Hypothalamus (tissue), 51 donors: ENCODE results near the gene ZNF133.
"Not testable (repeated sequence)": the region's sequence is repeated elsewhere in the genome, so short reads cannot be mapped to it uniquely, and the experiment has no call there.

Experiments used
- DNase-seq, 51 donors: peaks; one replicate each; lab custom pipeline; 2025; lab: John Stamatoyannopoulos, UW

The ZNF133 gene

DNA sequence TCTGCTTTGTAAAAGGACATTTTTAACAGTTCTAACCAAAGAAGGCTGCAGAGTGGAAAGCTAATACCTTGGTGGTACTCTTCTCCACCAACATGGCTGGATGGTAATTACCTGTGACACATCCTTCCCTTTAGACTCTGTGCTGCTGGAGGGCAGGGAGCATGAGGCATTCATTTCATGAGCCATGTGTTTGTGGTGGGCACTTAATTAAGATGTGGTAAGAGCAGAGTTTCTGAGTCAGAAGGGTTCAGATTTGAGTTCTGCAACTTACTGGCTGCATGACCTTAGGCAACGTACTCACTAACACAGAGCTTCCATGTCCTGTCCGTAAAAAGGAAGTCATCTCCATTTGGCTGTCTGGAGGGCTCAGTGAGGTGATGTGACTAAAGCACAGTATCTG is 9.1 kb upstream of the ZNF133 start:
- no peak for DNase-seq

DNA sequence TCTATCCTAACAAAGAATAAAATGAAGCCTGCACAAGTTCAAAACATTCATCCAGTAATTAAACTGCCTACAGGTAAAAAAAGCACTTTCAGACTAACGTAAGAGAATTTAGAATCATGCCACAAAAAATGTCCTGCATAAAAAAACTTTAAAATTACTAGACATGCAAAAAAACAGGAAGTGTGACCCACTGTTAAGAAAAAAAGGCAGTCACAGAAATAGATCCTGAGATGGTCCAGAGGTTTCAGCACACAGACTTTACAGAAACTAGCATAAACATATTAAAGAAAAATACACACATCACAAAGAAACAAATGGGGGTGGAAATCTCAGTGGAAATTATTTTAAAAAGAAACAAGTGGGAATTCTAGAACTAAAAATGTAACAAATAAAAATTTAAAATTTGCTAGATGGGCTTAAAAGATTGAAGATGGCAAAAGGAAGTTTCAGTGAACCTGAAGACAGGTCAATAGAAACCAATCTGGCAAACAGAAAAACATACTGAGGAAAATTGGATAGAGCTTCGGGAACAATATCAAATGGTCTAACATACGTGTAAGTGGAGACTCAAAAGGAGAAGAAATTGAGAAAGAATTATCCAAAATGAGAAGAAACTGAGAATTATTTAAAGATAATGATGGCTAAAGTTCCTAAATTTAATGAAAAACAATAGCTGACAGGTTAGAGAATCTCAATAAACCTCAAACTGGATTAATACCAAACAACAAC is 3.4 kb upstream of the ZNF133 start:
- no peak for DNase-seq

DNA sequence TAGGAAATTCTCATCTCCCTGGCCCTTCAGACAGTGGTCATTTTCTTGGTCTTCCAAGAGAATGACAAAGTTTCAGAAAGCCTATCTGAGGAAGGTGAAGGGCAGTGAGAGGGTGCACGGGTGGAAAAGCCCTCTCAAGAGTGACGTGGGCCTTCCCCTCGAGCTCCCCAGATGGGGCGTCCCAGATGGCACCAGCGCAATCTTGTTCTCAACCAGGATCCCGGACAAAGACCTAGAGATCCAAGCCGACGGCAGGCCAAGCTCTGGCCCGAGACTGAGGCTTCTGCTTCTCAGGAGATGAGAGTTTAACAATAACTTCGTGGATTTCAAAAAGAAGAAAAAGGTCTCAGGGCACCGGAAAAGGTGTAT is 797 bp upstream of the ZNF133 start:
- DNase-seq: peak in 8 of 51 donors; percentile 19 to 47 (median 28)

- DNase-seq: peak in 9 of 51 donors; percentile 1 to 42 (median 26)
These were observed 481 bp downstream of the ZNF133 start for GRCh38 chr20:18288749-18289267.

DNA sequence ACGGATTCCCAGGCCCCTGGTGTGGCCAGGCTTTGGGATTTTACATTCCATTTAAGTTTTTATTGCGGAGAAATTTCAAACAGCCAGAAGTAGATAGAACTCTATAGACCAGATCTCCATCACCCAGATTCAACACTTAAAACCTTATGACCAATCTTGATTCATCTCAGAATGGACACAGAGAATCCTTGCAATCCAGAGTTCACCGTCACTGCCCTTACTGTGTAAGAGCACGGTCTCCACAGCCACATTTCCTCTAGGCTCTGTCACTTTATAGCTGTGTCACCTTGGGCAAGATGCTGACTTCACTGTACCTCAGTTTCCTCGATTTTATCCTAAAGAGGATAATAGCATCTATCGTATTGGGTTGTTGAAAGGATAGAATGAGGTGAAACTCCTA is 979 bp downstream of the ZNF133 start:
- DNase-seq: no peak

- DNase-seq: no peak
These were observed 11.0 kb downstream of the ZNF133 start for GRCh38 chr20:18299364-18299763.

DNA sequence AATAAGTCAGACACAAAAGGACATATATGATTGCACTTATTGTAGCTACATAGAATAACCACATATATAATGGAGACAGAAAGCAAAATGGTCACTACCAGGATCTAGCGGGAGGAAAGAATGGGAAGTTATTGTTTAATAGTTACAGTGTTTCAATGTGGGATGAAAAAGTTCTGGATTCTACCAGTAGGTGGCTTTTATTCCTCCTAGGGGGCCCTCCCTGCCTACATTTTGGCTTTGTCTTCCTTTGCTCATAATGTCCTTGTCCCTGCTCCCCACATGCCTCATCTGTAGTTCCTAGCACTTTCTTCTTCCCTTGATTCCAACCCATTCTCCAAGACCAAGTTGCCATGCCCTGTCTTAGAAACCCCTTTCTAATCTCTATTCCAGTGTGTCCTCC is 16.3 kb downstream of the ZNF133 start:
- DNase-seq: no peak

DNA sequence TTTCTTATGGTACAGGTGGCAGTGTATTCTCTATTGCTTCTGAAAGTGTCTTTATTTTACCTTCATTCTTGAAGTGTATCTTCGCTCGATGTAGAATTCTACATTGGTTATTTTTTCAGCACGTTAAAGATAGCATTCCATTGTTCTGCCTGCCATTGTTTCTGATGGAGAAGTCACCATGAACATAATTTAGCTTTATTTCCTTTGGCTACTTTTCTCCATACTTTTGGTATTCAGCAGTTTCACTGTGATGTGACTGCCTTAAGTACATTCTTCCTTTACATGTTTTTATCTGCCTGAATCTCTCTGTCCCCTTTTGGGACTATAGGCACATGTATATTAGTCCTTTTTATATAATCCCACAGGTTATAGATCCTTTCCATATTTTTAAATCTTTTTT is 19.0 kb downstream of the ZNF133 start:
- no peak for DNase-seq

DNA sequence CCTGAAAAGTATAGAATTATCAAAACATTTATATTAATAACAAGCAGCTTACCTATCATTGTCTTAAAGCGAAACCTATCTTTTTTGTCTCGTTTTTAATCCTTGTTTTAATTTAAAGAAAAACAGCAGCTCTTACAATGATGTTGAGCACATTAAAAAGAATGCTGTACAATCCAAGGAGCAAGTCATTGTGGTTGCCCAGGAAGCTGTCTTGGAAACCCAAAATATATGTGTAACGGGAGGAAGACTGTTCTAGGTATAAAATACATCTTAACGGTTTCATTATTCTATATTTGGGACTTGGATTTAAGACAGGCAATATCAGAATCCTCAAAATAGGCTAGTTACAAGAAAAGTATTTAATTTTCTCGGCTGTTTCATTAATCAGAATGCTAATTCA is 21.7 kb downstream of the ZNF133 start:
- DNase-seq: no peak

- DNase-seq: no peak
These were observed 22.3 kb downstream of the ZNF133 start for GRCh38 chr20:18310592-18310991.

DNA sequence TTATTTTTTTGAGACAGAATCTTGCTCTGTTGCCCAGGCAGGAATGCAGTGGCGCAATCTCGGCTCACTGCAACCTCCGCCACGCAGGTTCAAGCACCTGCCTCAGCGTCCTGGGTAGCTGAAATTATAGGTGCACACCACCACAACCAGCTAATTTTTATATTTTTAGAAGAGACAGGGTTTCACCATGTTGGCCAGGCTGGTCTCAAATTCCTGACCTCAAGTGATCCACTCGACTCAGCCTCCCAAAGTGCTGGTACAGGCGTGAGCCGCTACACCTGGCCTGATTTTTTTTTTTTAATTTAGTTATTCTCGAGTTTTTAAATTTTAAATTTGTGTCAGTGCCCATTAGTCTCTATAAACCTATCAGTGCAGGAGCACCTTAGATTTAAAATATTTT is 24.4 kb downstream of the ZNF133 start:
- no peak for DNase-seq

DNA sequence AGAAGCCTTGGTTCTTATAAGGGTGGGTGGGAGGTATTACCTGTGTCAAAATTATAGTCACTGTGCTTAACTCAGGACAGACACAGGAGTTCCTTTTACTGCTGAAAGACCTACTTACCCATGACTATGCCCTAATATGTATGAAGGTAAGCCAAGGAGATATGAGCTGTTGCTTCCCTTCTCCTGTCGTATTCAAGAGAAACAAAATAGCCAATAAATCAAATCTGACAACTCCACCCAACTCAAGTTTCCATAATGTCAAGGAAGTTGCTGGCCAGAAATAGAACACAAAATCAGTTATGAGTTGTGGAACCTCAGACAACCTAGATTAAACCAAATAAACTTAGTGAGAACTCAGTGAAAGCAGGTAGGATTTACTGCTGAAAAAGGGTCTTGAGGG is 25.1 kb downstream of the ZNF133 start:
- DNase-seq: no peak

GRCh38 chr20:18314786-18315406 is 26.6 kb downstream of the ZNF133 start:
- peak in 1 of 51 donors; percentile 8 for DNase-seq

DNA sequence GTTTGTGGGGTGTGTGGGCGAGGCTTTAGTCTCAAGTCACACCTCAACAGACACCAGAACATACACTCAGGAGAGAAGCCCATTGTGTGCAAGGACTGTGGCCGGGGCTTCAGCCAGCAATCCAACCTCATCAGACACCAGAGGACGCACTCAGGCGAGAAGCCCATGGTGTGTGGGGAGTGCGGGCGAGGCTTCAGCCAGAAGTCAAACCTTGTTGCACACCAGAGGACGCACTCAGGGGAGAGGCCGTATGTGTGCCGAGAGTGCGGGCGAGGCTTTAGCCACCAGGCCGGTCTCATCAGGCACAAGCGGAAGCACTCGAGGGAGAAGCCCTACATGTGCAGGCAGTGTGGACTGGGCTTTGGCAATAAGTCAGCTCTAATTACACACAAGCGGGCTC is 27.8 kb downstream of the ZNF133 start:
- no peak for DNase-seq

DNA sequence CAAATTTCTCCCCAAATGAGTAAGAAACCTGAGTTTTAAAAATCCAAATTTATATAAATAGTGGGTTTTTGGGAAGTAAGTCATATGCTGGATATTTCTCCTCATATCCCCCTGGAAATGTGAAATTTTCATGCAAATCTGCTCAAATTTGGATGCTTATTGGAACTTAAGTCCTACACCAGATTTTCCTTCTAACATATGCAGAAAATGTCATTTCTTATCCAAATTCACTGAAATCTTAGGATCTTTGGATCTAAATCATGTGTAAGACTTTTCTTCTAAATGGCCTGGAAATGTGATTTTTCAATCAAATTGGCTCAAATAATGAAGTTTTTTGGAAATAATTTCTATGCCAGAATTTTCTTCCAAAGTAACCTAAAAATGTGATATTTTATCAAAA is 33.0 kb downstream of the ZNF133 start:
- DNase-seq: no peak

DNA sequence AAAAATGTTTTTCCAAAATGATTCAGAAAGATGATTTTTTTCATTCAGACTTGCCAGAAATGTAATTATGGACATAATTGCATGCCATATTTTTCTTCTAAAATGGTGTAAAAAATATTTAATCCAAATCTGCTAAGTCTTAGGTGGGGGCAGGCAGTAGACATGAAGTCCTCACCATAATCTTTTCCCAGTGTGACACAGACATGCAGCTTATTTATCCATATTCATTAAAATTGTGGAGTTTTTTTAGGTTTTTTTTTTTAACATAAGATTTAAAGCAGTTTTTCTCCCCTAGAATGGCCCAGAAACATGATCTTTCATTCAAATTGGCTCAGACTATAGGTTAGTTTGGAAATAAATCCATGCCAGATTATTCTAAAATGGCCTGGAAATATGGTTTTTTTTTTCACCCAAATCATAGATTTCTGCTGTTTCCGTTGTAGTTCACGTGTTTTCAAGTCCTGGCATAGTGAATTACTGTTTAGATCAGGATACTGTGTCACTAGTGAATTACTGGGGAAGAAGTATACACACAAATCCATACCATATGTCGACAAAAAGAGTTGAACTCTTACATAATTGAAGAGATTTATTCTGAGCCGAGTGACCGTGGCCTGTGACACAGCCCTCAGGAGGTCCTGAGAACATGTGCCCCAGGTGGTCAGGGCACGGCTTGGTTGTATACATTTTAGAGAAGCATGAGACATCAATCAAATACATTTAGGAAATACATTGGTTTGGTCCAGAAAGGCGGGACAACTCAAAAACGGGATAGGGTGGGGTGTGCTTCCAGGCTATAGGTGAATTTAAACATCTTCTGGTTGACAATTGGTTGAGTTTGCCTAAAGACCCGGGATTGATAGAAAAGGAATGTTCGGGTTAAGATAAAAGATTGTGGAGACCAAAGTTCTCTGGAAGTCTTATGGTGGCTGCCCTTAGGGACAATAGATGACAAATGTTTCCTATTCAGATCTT is 33.9 kb downstream of the ZNF133 start:
- no peak for DNase-seq

DNA sequence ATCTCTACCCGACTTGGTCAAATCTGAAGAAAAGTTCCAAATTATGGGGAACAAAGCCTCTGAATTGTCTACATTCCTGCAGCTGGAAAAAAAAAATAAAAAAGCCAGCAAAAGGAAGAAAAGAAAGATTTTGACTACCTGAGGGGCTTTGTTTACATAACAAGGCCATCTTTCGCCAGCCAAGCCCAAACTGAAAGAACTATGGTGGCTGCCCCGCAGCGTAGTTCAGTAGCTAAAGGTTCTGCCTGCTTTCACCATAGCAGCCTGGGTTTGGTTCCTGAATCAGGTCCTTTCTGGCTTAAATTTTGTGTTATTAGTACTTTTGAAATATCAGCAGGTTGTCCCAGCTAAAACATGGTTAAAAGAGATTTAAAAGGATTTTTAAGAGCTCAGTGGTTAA is 35.4 kb downstream of the ZNF133 start:
- DNase-seq: no peak

- DNase-seq: no peak
These were observed 36.3 kb downstream of the ZNF133 start for GRCh38 chr20:18324596-18325089.

- DNase-seq: no peak
These were observed 38.7 kb downstream of the ZNF133 start for GRCh38 chr20:18326990-18327389.

DNA sequence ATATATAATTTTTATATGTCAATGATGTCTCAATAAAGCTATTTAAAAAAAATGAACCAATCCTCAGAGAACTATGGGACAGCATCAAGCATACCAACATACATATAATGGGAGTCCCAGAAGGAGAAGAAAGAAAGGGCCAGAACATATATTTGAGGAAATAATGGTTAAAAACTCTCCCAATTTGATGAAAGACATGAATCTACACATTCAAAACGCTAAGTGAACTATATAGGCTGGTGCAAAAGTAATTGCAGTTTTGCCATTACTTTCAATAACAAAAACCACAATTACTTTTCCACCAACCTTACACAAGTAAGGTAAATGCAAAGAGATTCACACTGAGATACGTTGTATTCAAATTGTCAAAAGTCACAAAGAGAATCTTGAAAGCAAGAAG is 43.4 kb downstream of the ZNF133 start:
- no peak for DNase-seq

DNA sequence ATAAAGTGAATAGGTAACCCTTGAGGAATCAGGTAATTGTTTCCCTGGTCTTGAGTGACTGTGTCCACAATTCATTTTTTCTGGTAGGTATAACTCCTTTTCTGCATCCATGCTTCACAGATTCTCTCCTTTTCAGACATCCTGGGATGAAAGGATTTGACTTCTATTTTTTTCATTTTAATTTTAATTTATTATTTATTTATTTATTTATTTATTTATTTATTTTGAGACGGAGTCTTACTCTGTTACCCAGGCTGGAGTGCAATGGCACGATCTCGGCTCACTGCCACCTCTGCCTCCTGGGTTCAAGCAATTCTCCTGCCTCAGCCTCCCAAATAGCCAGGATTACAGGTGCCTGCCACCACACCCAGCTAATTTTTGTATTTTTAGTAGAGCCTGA is 61.4 kb downstream of the ZNF133 start:
- not testable (repeated sequence) for DNase-seq
